ENCODE data around the gene PLA2G4A.

DNA sequence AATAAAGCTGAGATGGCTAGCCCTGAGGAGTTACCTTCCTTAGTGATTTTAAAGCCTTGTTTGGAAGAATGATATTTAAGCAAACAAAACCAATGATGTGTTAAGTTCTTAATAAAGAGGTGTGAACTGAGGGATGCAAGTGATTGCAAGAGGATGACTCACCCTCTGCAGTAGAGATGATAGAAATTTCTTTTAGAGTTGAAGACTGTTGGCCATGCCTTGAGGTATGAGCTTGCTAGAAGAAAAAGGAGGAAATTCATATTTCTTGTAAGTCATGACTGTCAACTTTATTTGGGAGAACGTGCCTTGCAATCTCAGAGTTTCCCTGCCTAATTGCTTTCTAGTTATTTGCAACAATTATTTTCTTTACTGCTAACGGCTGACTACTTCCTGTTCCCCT, 94.7 kb downstream of the PLA2G4A start:
- TF ChIP-seq CTCF (optimal IDR thresholded peaks at IDR 0.05 in 1 of 3, IDR thresholded peaks at IDR 0.05 in 1 of 3, conservative IDR thresholded peaks at IDR 0.05 in 1 of 3; ENCODE audit: extremely low read depth in 1 of 3, insufficient read depth in 2 of 3, low read length in 3 of 3) (no peak), EZH2 (IDR thresholded peaks at IDR 0.05; ENCODE audit: low read length) (no peak)

Measured in keratinocyte (primary cell).